ENCODE measurements around the gene NT5DC1.

GRCh38 chr6:116217069-116217468, 116.4 kb downstream of the NT5DC1 start:
- TF ChIP-seq ZNF529 (tag by site-specific recombination; IDR thresholded peaks at IDR 0.05; ENCODE audit: insufficient replicate concordance) (no peak), CTCF (tag by site-specific recombination; IDR thresholded peaks at IDR 0.05) (peak; percentile 14; the same call in 1 of the 2 replicates), ZNF114 (tag by site-specific recombination; IDR thresholded peaks at IDR 0.05) (no peak), HOXA7 (CRISPR knock-in tag; IDR thresholded peaks at IDR 0.05; ENCODE audit: borderline replicate concordance) (no peak)
